CD4-positive, alpha-beta T cell (primary cell): Measurements from ENCODE around the gene EIPR1. TPM values are rescaled to one million over a fixed set of nuclear protein-coding genes. Genes with fewer than 3 reads are reported as not detected.

Experiments
- ATAC-seq: fragments of 200-7000 bp; cut with Tn5 transposase; one replicate; pipeline ENCODE4 v1.10.0; 2022; ENCODE audit warnings: mild to moderate bottlenecking; ENCODE audit not compliant: poor library complexity
- CTCF ChIA-PET: fragments of 350-600 bp; sonication (Branson Sonifier 250); formaldehyde crosslinking; loops from one replicate; lab custom pipeline; 2021; ENCODE audit warnings: antibody characterized with exemption, inconsistent platforms; lab: Charles Lee
- POLR2A ChIA-PET: fragments of 350-600 bp; sonication (Branson Sonifier 250); formaldehyde crosslinking; loops from one replicate; lab custom pipeline; 2021; ENCODE audit warnings: antibody characterized with exemption, inconsistent platforms; lab: Charles Lee
- DNase-seq, 14 experiments: peaks; one replicate each; pipeline ENCODE4 v3.0.0-alpha.2; 2013 to 2020; ENCODE audit warnings: mixed read lengths in 2 of 14
- H3K27ac ChIP-seq, 2 donors: one replicate each; pipeline versions ENCODE4 v1.5.1 to v1.7.0; 2013; ENCODE audit warnings: low read length in 2 of 2, low read depth in 1 of 2, mild to moderate bottlenecking in 1 of 2
- H3K27me3 ChIP-seq, 2 experiments: 1 replicate in 1 of 2; 2 replicates in 1 of 2; pipeline versions ENCODE4 v1.6.1 to v1.7.0; 2013; ENCODE audit warnings: low read length in 2 of 2, control low read depth in 1 of 2, mild to moderate bottlenecking in 1 of 2, moderate library complexity in 1 of 2; ENCODE audit not compliant: insufficient read depth in 2 of 2, control insufficient read depth in 1 of 2
- H3K36me3 ChIP-seq: one replicate; pipeline ENCODE4 v1.6.1; 2013; ENCODE audit warnings: low read length, control low read depth; ENCODE audit not compliant: insufficient read depth
- H3K4me1 ChIP-seq: one replicate; pipeline ENCODE4 v1.6.1; 2013; ENCODE audit warnings: low read length, control low read depth; ENCODE audit not compliant: insufficient read depth
- H3K4me3 ChIP-seq: one replicate; pipeline ENCODE4 v1.5.1; 2013; ENCODE audit warnings: mild to moderate bottlenecking, low read length, moderate library complexity
- H3K9me3 ChIP-seq, 2 experiments: 1 replicate in 1 of 2; 2 replicates in 1 of 2; pipeline versions ENCODE4 v1.6.1 to v1.7.0; 2013; ENCODE audit warnings: low read length in 2 of 2, mild to moderate bottlenecking in 2 of 2, control low read depth in 1 of 2, moderate library complexity in 1 of 2; ENCODE audit not compliant: control insufficient read depth in 1 of 2, insufficient read depth in 1 of 2
- H3K27ac Mint-ChIP-seq: one replicate; pipeline ENCODE4 v1.8.0; 2020; ENCODE audit warnings: mixed read lengths
- H3K27me3 Mint-ChIP-seq: one replicate; pipeline ENCODE4 v1.8.0; 2021; ENCODE audit warnings: mixed read lengths
- H3K36me3 Mint-ChIP-seq: one replicate; pipeline ENCODE4 v1.8.0; 2021; ENCODE audit warnings: low read depth, mixed read lengths
- H3K4me1 Mint-ChIP-seq: one replicate; pipeline ENCODE4 v1.8.0; 2021; ENCODE audit warnings: low read depth, mixed read lengths
- H3K4me3 Mint-ChIP-seq: one replicate; pipeline ENCODE4 v1.8.0; 2020; ENCODE audit warnings: mild to moderate bottlenecking, mixed read lengths
- H3K9me3 Mint-ChIP-seq: one replicate; pipeline ENCODE4 v1.8.0; 2020; ENCODE audit warnings: mixed read lengths
- intact Hi-C, 2 experiments: fragments of 100-400 bp; cut with DNase I in 1 of 2; cut with micrococcal nuclease in 1 of 2; formaldehyde crosslinking; loops; one replicate each; pipeline versions ENCODE4 v1.15.1 to v1.9.0; 2023 to 2025; cut with DNase I, micrococcal nuclease
- total RNA-seq, 174 experiments: library from RNA in 2 of 174; stranded (reverse) in 2 of 174; gene quantifications; one replicate each; pipeline ENCODE4 v1.2.3 and lab custom pipeline; 2021 to 2026
- TF ChIP-seq, protein P1 (sequence below): fragments of 200-600 bp; IDR thresholded peaks from one replicate; pipeline ENCODE4 v1.8.0; 2022; ENCODE audit warnings: antibody characterized with exemption, mild to moderate bottlenecking

The EIPR1 gene
- total RNA-seq, 2 experiments from 2014 or later: 11.0 to 12.4 TPM

GRCh38 chr2:3265981-3266924, 111.4 kb downstream of the EIPR1 start:
- H3K36me3 Mint-ChIP-seq: peaks cover 22% of the 10 kb centered on the region
- H3K9me3 ChIP-seq: no peaks in the 10 kb centered on the region
- no peak overlapping the region for H3K4me3 ChIP-seq
- H3K36me3 ChIP-seq: peaks cover 7% of the 10 kb centered on the region
- H3K4me1 ChIP-seq: no peaks in the 10 kb centered on the region
- no peaks in the 10 kb centered on the region for H3K27me3 Mint-ChIP-seq
- TF ChIP-seq, protein P1, sequence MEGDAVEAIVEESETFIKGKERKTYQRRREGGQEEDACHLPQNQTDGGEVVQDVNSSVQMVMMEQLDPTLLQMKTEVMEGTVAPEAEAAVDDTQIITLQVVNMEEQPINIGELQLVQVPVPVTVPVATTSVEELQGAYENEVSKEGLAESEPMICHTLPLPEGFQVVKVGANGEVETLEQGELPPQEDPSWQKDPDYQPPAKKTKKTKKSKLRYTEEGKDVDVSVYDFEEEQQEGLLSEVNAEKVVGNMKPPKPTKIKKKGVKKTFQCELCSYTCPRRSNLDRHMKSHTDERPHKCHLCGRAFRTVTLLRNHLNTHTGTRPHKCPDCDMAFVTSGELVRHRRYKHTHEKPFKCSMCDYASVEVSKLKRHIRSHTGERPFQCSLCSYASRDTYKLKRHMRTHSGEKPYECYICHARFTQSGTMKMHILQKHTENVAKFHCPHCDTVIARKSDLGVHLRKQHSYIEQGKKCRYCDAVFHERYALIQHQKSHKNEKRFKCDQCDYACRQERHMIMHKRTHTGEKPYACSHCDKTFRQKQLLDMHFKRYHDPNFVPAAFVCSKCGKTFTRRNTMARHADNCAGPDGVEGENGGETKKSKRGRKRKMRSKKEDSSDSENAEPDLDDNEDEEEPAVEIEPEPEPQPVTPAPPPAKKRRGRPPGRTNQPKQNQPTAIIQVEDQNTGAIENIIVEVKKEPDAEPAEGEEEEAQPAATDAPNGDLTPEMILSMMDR: no peak
- no peaks in the 10 kb centered on the region for H3K27me3 ChIP-seq
- H3K4me3 Mint-ChIP-seq: no peak overlapping the region
- intact Hi-C loops: no loop called here
- no peak overlapping the region for H3K27ac ChIP-seq
- ChIA-PET POLR2A (no interaction called here), CTCF (no interaction called here)
- H3K27ac Mint-ChIP-seq: no peak overlapping the region
- no peaks in the 10 kb centered on the region for H3K9me3 Mint-ChIP-seq
- ATAC-seq (no peak), DNase-seq (no peak)
- H3K4me1 Mint-ChIP-seq: no peaks in the 10 kb centered on the region

DNA sequence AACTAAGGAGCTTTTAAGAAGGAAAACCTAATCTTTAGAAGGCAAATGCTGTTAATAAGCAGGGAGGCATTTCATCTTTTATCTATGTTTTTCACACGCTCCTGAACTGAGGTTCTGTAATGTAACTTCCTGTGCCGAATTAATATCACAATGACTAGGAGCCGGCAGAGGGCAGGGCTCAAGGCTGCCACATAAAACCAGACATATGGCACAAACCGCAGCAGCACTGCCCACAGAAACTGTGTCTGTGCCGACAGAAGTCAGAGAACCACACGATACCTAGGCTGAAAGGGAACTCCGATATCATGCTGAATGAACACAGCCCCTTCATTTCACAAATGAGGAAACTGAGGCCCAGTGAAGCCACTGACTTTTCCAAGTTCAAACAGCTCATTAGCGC, 112.1 kb downstream of the EIPR1 start:
- Mint-ChIP-seq H3K27ac (no peak overlapping the region), H3K27me3 (no peaks in the 10 kb centered on the region), H3K4me1 (no peaks in the 10 kb centered on the region), H3K4me3 (no peak overlapping the region), H3K36me3 (peaks cover 22% of the 10 kb centered on the region), H3K9me3 (no peaks in the 10 kb centered on the region)
- ATAC-seq: no peak
- Histone ChIP-seq H3K27ac (no peak overlapping the region), H3K36me3 (peaks cover 7% of the 10 kb centered on the region), H3K4me3 (no peak overlapping the region), H3K27me3 (no peaks in the 10 kb centered on the region), H3K9me3 (no peaks in the 10 kb centered on the region), H3K4me1 (no peaks in the 10 kb centered on the region)
- no peak for DNase-seq
- TF ChIP-seq, protein P1: no peak
- CTCF ChIA-PET: no interaction called here
- POLR2A ChIA-PET: no interaction called here
- intact Hi-C loops: no loop called here

DNA sequence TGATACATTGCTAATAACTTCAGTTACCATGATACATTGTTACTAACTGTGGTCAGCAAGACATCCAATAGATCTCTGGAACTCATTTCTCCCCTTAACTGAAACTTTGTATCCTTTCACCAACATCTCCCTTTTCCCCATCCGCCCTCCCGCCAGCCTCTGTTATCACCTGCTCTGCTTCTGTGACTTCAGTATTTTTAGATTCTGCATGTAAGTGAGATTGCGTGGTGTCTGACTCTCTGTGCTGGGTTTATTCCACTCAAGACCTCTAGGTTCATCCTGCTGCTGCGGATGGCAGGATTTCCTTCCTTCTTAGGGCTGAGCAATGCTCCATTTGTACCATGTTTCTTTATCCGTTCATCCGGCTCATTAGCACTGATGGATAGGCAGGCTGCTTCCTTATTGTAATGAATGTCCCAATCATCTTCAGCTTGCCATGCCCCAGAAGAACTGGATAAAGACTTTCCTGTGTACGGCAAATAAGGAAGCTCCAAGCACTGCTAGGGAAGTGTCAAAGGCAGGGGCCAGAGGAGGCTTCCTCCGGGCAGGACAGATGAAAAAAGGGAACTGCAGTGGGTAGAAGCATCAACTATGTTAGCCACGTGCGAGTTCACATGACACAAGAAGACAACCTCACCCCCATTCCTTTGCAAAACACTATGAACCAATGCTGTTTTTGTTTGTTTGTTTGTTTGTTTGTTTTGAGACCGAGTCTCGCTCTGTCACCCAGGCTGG, 113.4 kb downstream of the EIPR1 start:
- Histone ChIP-seq H3K27ac (no peak overlapping the region), H3K27me3 (no peaks in the 10 kb centered on the region), H3K36me3 (peaks cover 7% of the 10 kb centered on the region), H3K4me1 (no peaks in the 10 kb centered on the region), H3K4me3 (no peak overlapping the region), H3K9me3 (no peaks in the 10 kb centered on the region)
- ChIA-PET POLR2A (no interaction called here), CTCF (no interaction called here)
- H3K4me1 Mint-ChIP-seq: no peaks in the 10 kb centered on the region
- DNase-seq (no peak), ATAC-seq (no peak)
- H3K4me3 Mint-ChIP-seq: no peak overlapping the region
- H3K9me3 Mint-ChIP-seq: no peaks in the 10 kb centered on the region
- TF ChIP-seq, protein P1: no peak
- intact Hi-C loops: no loop called here
- H3K36me3 Mint-ChIP-seq: peaks cover 26% of the 10 kb centered on the region
- no peaks in the 10 kb centered on the region for H3K27me3 Mint-ChIP-seq
- no peak overlapping the region for H3K27ac Mint-ChIP-seq
